ENCODE results near the gene PARD3. TPM values are rescaled to one million over a fixed set of nuclear protein-coding genes. Genes with fewer than 3 reads are reported as not detected.

The PARD3 gene
- total and polyA plus RNA-seq, 2 donors (not counting 3 experiments of a cell fraction or from before 2014, with no cell fraction given) = 7.3 to 24.1 TPM

DNA sequence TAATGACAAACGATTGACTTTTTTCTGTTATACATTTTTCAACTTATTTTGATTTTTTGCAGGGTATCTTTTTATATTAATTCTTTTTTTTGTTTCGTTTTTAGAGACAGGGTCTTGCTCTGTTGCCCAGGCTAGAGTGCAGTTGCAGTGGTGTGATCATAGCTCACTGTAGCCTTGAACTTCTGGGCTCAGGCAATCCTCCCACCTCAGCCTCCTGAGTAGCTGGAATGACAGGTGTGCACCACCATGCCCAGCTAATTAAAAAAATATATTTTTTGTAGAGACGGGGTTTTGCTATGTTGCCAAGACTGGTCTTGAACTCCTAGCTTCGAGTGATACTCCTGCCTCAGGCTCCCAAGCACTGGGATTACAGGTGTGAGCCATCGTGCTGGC is 601.3 kb downstream of the PARD3 start:
- no peak overlapping the region for H3K27ac ChIP-seq (ENCODE audit: insufficient read depth, low read depth, low read length)
- TF ChIP-seq, protein P1, sequence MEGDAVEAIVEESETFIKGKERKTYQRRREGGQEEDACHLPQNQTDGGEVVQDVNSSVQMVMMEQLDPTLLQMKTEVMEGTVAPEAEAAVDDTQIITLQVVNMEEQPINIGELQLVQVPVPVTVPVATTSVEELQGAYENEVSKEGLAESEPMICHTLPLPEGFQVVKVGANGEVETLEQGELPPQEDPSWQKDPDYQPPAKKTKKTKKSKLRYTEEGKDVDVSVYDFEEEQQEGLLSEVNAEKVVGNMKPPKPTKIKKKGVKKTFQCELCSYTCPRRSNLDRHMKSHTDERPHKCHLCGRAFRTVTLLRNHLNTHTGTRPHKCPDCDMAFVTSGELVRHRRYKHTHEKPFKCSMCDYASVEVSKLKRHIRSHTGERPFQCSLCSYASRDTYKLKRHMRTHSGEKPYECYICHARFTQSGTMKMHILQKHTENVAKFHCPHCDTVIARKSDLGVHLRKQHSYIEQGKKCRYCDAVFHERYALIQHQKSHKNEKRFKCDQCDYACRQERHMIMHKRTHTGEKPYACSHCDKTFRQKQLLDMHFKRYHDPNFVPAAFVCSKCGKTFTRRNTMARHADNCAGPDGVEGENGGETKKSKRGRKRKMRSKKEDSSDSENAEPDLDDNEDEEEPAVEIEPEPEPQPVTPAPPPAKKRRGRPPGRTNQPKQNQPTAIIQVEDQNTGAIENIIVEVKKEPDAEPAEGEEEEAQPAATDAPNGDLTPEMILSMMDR (IDR thresholded peaks at IDR 0.05; ENCODE audit: extremely low read depth in 1 of 2, insufficient read depth in 1 of 2, low read depth in 1 of 2, low read length in 2 of 2) = no peak
- TF ChIP-seq POLR2A (IDR thresholded peaks at IDR 0.05; ENCODE audit: low read depth, low read length) (no peak), MYC (IDR thresholded peaks at IDR 0.05; ENCODE audit: low read depth, low read length) (no peak), GATA2 (IDR thresholded peaks at IDR 0.05; ENCODE audit: insufficient read depth, insufficient read length, low read depth, low read length) (no peak), MAX (IDR thresholded peaks at IDR 0.05; ENCODE audit: insufficient read depth, insufficient read length) (no peak), JUN (IDR thresholded peaks at IDR 0.05; ENCODE audit: borderline replicate concordance, insufficient read depth, insufficient read length, low read depth) (no peak), POLR2AphosphoS5 (IDR thresholded peaks at IDR 0.05; ENCODE audit: insufficient read depth, low read depth, low read length) (no peak), EZH2 (IDR thresholded peaks at IDR 0.05; ENCODE audit: borderline replicate concordance, low read depth, low read length, severe bottlenecking) (no peak), FOS (IDR thresholded peaks at IDR 0.05; ENCODE audit: borderline replicate concordance, insufficient read depth, low read length) (no peak)
- no peaks in the 10 kb centered on the region for H3K9me1 ChIP-seq (replicated peaks; ENCODE audit: control insufficient read depth, extremely low read depth, insufficient read depth, low read length)
- H3K9me3 ChIP-seq (replicated peaks; ENCODE audit: control insufficient read depth, insufficient read depth, low read length) = no peaks in the 10 kb centered on the region
- H3K9ac ChIP-seq (replicated peaks; ENCODE audit: extremely low read depth, insufficient read depth, low read length) = no peak overlapping the region
- no peak overlapping the region for H3K4me3 ChIP-seq (replicated peaks in 1 of 3; ENCODE audit: insufficient read depth in 1 of 3, low read depth in 1 of 3, low read length in 3 of 3)
- FAIRE-seq (no peak), DNase-seq (ENCODE audit: low read depth, low spot score) (no peak)
- no peak overlapping the region for H2AFZ ChIP-seq (ENCODE audit: low read depth, low read length)
- H3K27me3 ChIP-seq (ENCODE audit: control insufficient read depth in 2 of 2, insufficient read depth in 2 of 2, low read length in 2 of 2) = no peaks in the 10 kb centered on the region
- POLR2A ChIA-PET = no interaction called here
- CTCF ChIA-PET = no interaction called here
- no peak overlapping the region for H3K4me2 ChIP-seq (ENCODE audit: insufficient read depth, low read length)
- intact Hi-C loops (cut with micrococcal nuclease) = no loop called here
- no peaks in the 10 kb centered on the region for H4K20me1 ChIP-seq (replicated peaks; ENCODE audit: control insufficient read depth, extremely low read depth, insufficient read depth, low read length)
- H3K4me1 ChIP-seq (ENCODE audit: control insufficient read depth, extremely low read depth, insufficient read depth, low read length) = no peaks in the 10 kb centered on the region
- no peaks in the 10 kb centered on the region for H3K79me2 ChIP-seq (ENCODE audit: control insufficient read depth, insufficient read depth, low read length)
- BruUV-seq (replicated peaks) = no TSS peak
- no peaks in the 10 kb centered on the region for H3K36me3 ChIP-seq (ENCODE audit: control insufficient read depth in 2 of 2, extremely low read depth in 1 of 2, insufficient read depth in 2 of 2, low read length in 2 of 2)
- dilution Hi-C loops (cut with MboI; ENCODE audit: extremely low pct_ligation_motif_present, low sequenced_read_pairs) = no loop called here
